Measurements from ENCODE around the gene MGLL.
"Not testable (repeated sequence)": the region's sequence is repeated elsewhere in the genome, so short reads cannot be mapped to it uniquely, and the experiment has no call there.

The MGLL gene

GRCh38 chr3:127718245-127718915 lies 103.9 kb downstream of the MGLL start:
- no peak for DNase-seq

- DNase-seq = no peak
Observed at GRCh38 chr3:127717357-127718244, 104.7 kb downstream of the MGLL start.

GRCh38 chr3:127716384-127716783 lies 105.9 kb downstream of the MGLL start:
- no peak for DNase-seq

GRCh38 chr3:127715532-127715931 lies 106.8 kb downstream of the MGLL start:
- DNase-seq = no peak

- DNase-seq = no peak
Observed at GRCh38 chr3:127714866-127715265, 107.4 kb downstream of the MGLL start.

- DNase-seq = no peak
Observed at GRCh38 chr3:127714125-127714571, 108.2 kb downstream of the MGLL start.

- DNase-seq = no peak
Observed at GRCh38 chr3:127712881-127713771, 109.2 kb downstream of the MGLL start.

- no peak for DNase-seq
Observed at GRCh38 chr3:127712461-127712860, 109.9 kb downstream of the MGLL start.

GRCh38 chr3:127711896-127712295 lies 110.4 kb downstream of the MGLL start:
- DNase-seq = no peak

GRCh38 chr3:127711021-127711695 lies 111.2 kb downstream of the MGLL start:
- no peak for DNase-seq

- no peak for DNase-seq
Observed at GRCh38 chr3:127710155-127710941, 112.0 kb downstream of the MGLL start.

- no peak for DNase-seq
Observed at GRCh38 chr3:127709320-127710060, 112.8 kb downstream of the MGLL start.

- DNase-seq = no peak
Observed at GRCh38 chr3:127708837-127709236, 113.5 kb downstream of the MGLL start.

GRCh38 chr3:127707851-127708411 lies 114.4 kb downstream of the MGLL start:
- no peak for DNase-seq

- DNase-seq = no peak
Observed at GRCh38 chr3:127706785-127707351, 115.4 kb downstream of the MGLL start.

GRCh38 chr3:127706312-127706711 lies 116.0 kb downstream of the MGLL start:
- no peak for DNase-seq

- not testable (repeated sequence) for DNase-seq
Observed at GRCh38 chr3:127704840-127705239, 117.5 kb downstream of the MGLL start.

GRCh38 chr3:127702151-127702578 lies 120.2 kb downstream of the MGLL start:
- no peak for DNase-seq

GRCh38 chr3:127701280-127701911 lies 120.9 kb downstream of the MGLL start:
- no peak for DNase-seq

- DNase-seq = no peak
Observed at GRCh38 chr3:127700406-127700805, 121.9 kb downstream of the MGLL start.
